Middle frontal gyrus (tissue), 1 donor: ENCODE measurements around the gene KCNJ16.

Source experiments
- DNase-seq: peaks from one replicate; pipeline ENCODE4 v3.0.0-alpha.2; 2015; ENCODE audit warnings: low spot score; ENCODE audit errors: extremely low spot score

Gene KCNJ16

GRCh38 chr17:70169709-70170597, 94.9 kb downstream of the KCNJ16 start:
- DNase-seq: no peak

- DNase-seq: no peak
These were observed 96.1 kb downstream of the KCNJ16 start for GRCh38 chr17:70171159-70171558.

- no peak for DNase-seq
These were observed 97.4 kb downstream of the KCNJ16 start for GRCh38 chr17:70172449-70172848.

- DNase-seq: no peak
These were observed 97.9 kb downstream of the KCNJ16 start for GRCh38 chr17:70172923-70173322.

- DNase-seq: no peak
These were observed 98.7 kb downstream of the KCNJ16 start for GRCh38 chr17:70173681-70174080.

- DNase-seq: no peak
These were observed 106.4 kb downstream of the KCNJ16 start for GRCh38 chr17:70181376-70181775.

- no peak for DNase-seq
These were observed 106.8 kb downstream of the KCNJ16 start for GRCh38 chr17:70181866-70182265.

GRCh38 chr17:70183508-70183907, 108.5 kb downstream of the KCNJ16 start:
- DNase-seq: no peak

GRCh38 chr17:70184207-70184606, 109.2 kb downstream of the KCNJ16 start:
- no peak for DNase-seq

- no peak for DNase-seq
These were observed 109.7 kb downstream of the KCNJ16 start for GRCh38 chr17:70184770-70185169.
